ENCODE measurements around the gene EZR.
A peak's percentile ranks its signal among the peaks of the same experiment; 100 is the strongest.
"Not testable (repeated sequence)": the region's sequence is repeated elsewhere in the genome, so short reads cannot be mapped to it uniquely, and the experiment has no call there.

Gene EZR

GRCh38 chr6:158849899-158850806 lies 31.0 kb upstream of the EZR start:
- H3K4me3 Mint-ChIP-seq: peak overlapping the region; percentile 52
- peaks cover 15% of the 10 kb centered on the region for H3K4me1 Mint-ChIP-seq (ENCODE audit: low read depth)
- H3K27me3 Mint-ChIP-seq (ENCODE audit: low read depth): peaks cover 3% of the 10 kb centered on the region
- peak overlapping the region; percentile 93 for H3K27ac Mint-ChIP-seq
- peaks cover 3% of the 10 kb centered on the region for H3K36me3 Mint-ChIP-seq (ENCODE audit: low read depth)
- H3K9me3 Mint-ChIP-seq: no peaks in the 10 kb centered on the region

- peaks cover 3% of the 10 kb centered on the region for H3K36me3 Mint-ChIP-seq (ENCODE audit: low read depth)
- no peak overlapping the region for H3K4me3 Mint-ChIP-seq
- H3K27me3 Mint-ChIP-seq (ENCODE audit: low read depth): peaks cover 10% of the 10 kb centered on the region
- H3K4me1 Mint-ChIP-seq (ENCODE audit: low read depth): peaks cover 15% of the 10 kb centered on the region
- H3K27ac Mint-ChIP-seq: no peak overlapping the region
- no peaks in the 10 kb centered on the region for H3K9me3 Mint-ChIP-seq
These were observed 29.3 kb upstream of the EZR start for GRCh38 chr6:158848490-158848895.

DNA sequence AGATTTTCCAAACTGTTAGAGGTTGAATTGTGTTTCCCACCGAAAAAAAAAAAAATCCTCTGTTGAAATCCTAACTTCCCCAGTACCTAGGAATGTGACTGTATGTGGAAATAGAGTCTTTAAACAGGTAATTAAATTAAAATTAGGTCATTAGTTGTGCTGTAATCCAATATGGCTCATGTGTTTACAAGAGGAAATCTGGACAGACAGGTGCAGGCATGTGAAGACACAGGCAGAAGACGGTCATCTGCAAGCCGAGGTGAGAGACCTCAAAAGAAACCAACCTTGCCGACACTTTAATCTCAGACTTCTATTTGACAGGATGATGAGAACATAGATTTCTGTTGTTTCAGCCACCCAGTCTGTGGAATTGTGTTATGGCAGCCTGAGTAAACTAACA lies 28.6 kb upstream of the EZR start:
- peaks cover 3% of the 10 kb centered on the region for H3K9me3 Mint-ChIP-seq
- peaks cover 3% of the 10 kb centered on the region for H3K36me3 Mint-ChIP-seq (ENCODE audit: low read depth)
- no peak overlapping the region for H3K27ac Mint-ChIP-seq
- H3K4me3 Mint-ChIP-seq: no peak overlapping the region
- peaks cover 15% of the 10 kb centered on the region for H3K4me1 Mint-ChIP-seq (ENCODE audit: low read depth)
- peaks cover 10% of the 10 kb centered on the region for H3K27me3 Mint-ChIP-seq (ENCODE audit: low read depth)

- no peak overlapping the region for H3K4me3 Mint-ChIP-seq
- peaks cover 3% of the 10 kb centered on the region for H3K36me3 Mint-ChIP-seq (ENCODE audit: low read depth)
- H3K27me3 Mint-ChIP-seq (ENCODE audit: low read depth): peaks cover 10% of the 10 kb centered on the region
- H3K27ac Mint-ChIP-seq: no peak overlapping the region
- H3K4me1 Mint-ChIP-seq (ENCODE audit: low read depth): peaks cover 15% of the 10 kb centered on the region
- H3K9me3 Mint-ChIP-seq: peaks cover 4% of the 10 kb centered on the region
These were observed 27.9 kb upstream of the EZR start for GRCh38 chr6:158847012-158847529.

DNA sequence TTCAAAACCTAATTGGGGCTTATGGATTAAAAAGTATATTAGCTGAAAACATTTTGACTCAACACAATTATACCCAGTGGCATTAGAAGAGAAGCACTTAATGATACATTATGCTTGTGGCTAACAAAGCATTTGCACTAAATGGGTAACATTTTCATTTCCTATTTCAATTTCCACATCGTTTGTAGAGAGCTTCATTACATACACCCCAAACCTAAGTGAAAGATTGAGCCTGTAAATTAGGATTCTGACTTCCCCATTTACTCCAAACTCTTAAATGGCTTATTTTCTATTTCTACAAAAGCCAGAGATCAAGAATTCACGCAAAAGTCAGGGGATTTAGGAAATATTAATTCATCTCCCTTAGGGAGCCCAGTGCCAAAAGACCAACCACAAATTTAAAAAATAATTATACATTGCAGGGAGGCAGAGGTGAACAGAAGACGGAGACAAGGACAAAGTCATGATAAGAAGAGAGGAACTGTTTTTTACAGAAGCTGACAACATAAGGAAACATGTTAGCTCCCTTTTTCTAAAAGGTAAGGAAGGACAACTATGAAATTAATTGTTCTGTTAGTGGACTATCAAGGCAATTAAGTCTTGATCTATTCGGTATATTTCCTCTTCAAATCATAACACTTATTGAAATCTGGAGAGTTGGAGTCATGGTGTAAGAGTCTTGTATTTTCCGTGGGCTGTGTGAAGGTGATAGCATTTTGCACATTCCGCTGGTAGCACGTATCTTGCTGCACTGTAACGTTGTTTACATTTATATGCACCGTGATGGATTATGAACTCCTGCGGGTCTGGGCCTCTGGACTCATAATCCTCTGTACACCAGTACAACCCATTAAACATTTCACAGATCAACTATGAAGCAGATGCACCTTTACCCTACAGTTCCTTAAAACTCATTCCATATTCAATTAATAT lies 24.8 kb upstream of the EZR start:
- no peaks in the 10 kb centered on the region for H3K4me1 Mint-ChIP-seq (ENCODE audit: low read depth)

DNA sequence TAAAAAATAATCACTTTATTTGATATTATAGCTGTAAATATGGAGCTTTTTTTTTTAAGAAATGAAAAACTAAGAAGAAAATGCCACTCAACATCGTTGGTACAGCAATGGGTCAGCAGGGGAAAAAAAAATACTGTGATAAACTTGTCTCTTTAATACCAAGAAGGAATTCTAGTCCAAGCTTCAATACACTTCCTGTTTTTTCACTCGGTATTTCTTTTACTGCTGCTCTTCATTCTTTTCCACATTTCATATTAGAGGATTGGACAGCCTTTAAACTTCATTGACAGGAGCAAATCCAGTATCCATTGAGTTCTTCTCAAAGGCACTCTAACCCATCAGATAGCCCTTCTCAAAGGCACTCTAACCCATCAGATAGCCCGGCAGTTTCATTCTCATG lies 22.2 kb upstream of the EZR start:
- no peak overlapping the region for H3K27ac Mint-ChIP-seq

More for the DNA sequence above, 24.8 kb upstream of the EZR start:
- Mint-ChIP-seq H3K27ac (no peak overlapping the region), H3K27me3 (ENCODE audit: low read depth) (peaks cover 10% of the 10 kb centered on the region), H3K9me3 (peaks cover 9% of the 10 kb centered on the region), H3K4me3 (no peak overlapping the region), H3K36me3 (ENCODE audit: low read depth) (peaks cover 3% of the 10 kb centered on the region)

DNA sequence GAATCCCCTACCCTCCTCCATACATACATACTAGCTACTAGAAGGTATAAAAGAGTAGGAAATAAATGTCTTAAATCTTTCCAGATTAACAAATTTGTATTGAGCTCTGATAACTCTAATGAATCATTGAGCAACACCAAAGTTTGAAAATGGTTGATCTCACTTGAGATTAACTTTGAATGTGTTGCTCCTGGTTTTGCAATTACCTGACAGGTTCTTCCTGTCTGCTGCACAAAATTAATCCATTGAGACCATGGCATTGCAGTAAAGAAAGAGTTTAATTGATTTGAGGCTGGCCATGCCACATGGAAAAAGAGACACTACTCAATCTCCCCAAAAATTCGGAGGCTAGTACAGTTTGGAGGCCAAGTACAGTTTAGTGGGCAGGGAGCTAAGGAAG lies 21.3 kb upstream of the EZR start:
- H3K4me1 Mint-ChIP-seq (ENCODE audit: low read depth): peaks cover 2% of the 10 kb centered on the region
- H3K9me3 Mint-ChIP-seq: peaks cover 9% of the 10 kb centered on the region
- H3K4me3 Mint-ChIP-seq: no peak overlapping the region
- H3K27me3 Mint-ChIP-seq (ENCODE audit: low read depth): peaks cover 18% of the 10 kb centered on the region
- H3K36me3 Mint-ChIP-seq (ENCODE audit: low read depth): peaks cover 3% of the 10 kb centered on the region
- H3K27ac Mint-ChIP-seq: no peak overlapping the region

More for the DNA sequence above, 22.2 kb upstream of the EZR start:
- Mint-ChIP-seq H3K4me3 (no peak overlapping the region), H3K36me3 (ENCODE audit: low read depth) (peaks cover 3% of the 10 kb centered on the region), H3K27me3 (ENCODE audit: low read depth) (peaks cover 17% of the 10 kb centered on the region), H3K4me1 (ENCODE audit: low read depth) (peaks cover 2% of the 10 kb centered on the region), H3K9me3 (peaks cover 9% of the 10 kb centered on the region)

DNA sequence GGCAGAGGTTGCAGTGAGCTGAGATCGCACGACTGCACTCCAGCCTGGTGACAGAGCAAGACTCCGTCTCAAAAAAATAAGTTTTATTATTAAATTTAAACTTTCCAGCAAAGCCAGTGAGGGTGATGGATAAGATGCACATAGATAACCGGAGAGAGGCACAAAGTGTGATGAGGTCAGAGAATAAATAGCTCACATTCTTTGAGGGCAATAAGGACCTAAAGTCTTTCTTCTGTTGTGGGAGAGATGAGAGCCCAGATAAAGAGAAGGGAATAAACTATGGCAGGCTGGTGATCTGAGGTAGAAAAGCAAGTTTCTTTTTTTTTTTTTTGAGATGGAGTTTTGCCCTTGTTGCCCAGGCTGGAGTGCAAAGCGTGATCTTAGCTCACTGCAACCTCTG lies 20.6 kb upstream of the EZR start:
- Mint-ChIP-seq H3K36me3 (ENCODE audit: low read depth) (peaks cover 3% of the 10 kb centered on the region), H3K27ac (no peak overlapping the region), H3K4me3 (no peak overlapping the region), H3K27me3 (ENCODE audit: low read depth) (peaks cover 25% of the 10 kb centered on the region), H3K4me1 (ENCODE audit: low read depth) (peaks cover 2% of the 10 kb centered on the region), H3K9me3 (peaks cover 9% of the 10 kb centered on the region)

- H3K4me3 Mint-ChIP-seq; H3K36me3 Mint-ChIP-seq (ENCODE audit: low read depth); H3K27ac Mint-ChIP-seq; H3K4me1 Mint-ChIP-seq (ENCODE audit: low read depth); H3K9me3 Mint-ChIP-seq: not testable (repeated sequence)
- H3K27me3 Mint-ChIP-seq (ENCODE audit: low read depth): peaks cover 21% of the 10 kb centered on the region
These were observed 19.6 kb upstream of the EZR start for GRCh38 chr6:158838790-158839189.

DNA sequence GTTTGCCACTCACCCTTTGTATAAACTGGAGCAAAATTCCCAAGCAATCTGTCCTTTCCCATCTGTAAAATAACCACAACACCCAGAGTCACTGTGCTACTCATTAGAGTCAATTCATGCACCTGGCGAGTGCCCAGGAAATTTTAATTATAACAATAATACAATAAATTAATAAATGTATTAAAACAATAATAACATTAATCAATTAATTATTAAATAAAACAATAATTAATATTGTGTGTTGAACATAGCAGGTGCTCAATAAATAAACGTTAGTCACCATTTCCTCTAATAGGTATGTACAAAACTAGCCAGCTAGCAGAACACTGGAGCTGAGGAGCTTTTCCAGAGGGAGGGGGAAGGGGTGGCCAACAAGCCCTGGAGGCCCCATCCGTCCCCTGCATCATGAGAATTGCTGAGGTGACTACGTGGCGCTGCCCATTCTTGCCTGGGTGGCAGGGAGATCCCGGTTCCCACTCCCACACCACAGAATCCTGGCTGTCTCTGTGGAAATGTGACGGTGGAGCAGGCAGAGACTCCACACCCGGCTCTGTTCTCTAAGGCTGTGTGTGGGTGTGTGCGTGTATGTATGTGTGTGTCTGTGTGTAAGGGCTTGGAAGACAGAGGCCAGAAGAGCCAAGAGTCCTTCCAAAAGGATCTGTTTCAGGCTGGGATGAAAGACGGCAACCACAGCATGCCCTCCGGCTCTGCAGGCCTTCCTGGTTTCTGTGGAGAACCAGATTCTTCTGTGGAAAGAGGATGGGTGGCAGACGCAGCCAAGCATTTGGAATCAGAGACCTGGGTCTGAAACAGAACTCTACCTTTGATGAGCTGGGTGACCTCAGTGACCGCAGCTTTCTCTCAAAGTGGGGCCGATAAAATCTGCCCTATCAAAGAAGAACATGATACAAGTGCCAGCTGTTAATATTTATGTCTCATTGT lies 18.8 kb upstream of the EZR start:
- Mint-ChIP-seq H3K27me3 (ENCODE audit: low read depth) (peaks cover 22% of the 10 kb centered on the region), H3K36me3 (ENCODE audit: low read depth) (peaks cover 3% of the 10 kb centered on the region), H3K9me3 (peaks cover 8% of the 10 kb centered on the region), H3K4me1 (ENCODE audit: low read depth) (peaks cover 2% of the 10 kb centered on the region), H3K27ac (no peak overlapping the region), H3K4me3 (no peak overlapping the region)

- H3K4me1 Mint-ChIP-seq (ENCODE audit: low read depth): peaks cover 2% of the 10 kb centered on the region
- H3K9me3 Mint-ChIP-seq: peaks cover 5% of the 10 kb centered on the region
- peaks cover 3% of the 10 kb centered on the region for H3K36me3 Mint-ChIP-seq (ENCODE audit: low read depth)
- H3K27me3 Mint-ChIP-seq (ENCODE audit: low read depth): peaks cover 29% of the 10 kb centered on the region
- H3K27ac Mint-ChIP-seq: peak overlapping the region; percentile 26
- no peak overlapping the region for H3K4me3 Mint-ChIP-seq
These were observed 17.6 kb upstream of the EZR start for GRCh38 chr6:158836625-158837311.

DNA sequence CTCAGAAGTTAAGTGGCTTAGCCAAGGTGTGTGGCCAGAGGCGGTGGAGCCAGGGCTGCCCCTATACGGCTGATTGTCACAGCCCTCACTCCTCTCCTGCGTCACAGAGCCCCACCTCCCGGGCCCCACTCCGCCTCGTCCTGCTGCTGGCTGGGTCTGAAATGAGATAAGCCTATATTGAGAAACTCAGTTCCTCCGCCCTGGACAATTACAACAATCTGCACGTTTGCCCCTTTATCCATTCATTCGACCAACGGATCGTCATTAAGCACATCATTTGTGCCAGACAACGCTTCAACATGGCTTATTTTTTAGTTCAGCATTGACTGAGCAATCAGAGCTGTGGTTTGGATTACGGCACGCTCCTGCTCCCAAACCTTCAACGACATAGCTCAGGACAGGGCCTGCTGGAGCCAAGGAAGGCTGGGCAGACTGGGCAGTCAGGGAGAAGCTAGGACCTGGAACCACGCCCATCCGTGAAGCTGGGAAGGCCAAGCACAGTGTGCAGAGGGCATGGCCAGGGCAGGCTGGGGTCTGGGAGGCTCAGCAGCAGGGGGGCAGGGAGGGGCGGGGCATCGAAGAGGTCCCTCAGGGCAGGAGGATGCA lies 16.6 kb upstream of the EZR start:
- H3K36me3 Mint-ChIP-seq (ENCODE audit: low read depth): peaks cover 3% of the 10 kb centered on the region
- no peak overlapping the region for H3K4me3 Mint-ChIP-seq
- peaks cover 4% of the 10 kb centered on the region for H3K9me3 Mint-ChIP-seq
- H3K27me3 Mint-ChIP-seq (ENCODE audit: low read depth): peaks cover 29% of the 10 kb centered on the region
- no peak overlapping the region for H3K27ac Mint-ChIP-seq
- peaks cover 2% of the 10 kb centered on the region for H3K4me1 Mint-ChIP-seq (ENCODE audit: low read depth)
